Uterine smooth muscle cell (primary cell): Measurements from ENCODE around the gene ZFP69. TPM values are rescaled to one million over a fixed set of nuclear protein-coding genes. Genes with fewer than 3 reads are reported as not detected.

Experiments
- total RNA-seq: library from RNA; depleted of rRNA; stranded (reverse); fragments of >200 nt; gene quantifications from 2 replicates; pipeline ENCODE4 v1.2.3, GENCODE V29; 2014

The ZFP69 gene
- 2.9 and 3.2 TPM in 2 replicates for total RNA-seq

DNA sequence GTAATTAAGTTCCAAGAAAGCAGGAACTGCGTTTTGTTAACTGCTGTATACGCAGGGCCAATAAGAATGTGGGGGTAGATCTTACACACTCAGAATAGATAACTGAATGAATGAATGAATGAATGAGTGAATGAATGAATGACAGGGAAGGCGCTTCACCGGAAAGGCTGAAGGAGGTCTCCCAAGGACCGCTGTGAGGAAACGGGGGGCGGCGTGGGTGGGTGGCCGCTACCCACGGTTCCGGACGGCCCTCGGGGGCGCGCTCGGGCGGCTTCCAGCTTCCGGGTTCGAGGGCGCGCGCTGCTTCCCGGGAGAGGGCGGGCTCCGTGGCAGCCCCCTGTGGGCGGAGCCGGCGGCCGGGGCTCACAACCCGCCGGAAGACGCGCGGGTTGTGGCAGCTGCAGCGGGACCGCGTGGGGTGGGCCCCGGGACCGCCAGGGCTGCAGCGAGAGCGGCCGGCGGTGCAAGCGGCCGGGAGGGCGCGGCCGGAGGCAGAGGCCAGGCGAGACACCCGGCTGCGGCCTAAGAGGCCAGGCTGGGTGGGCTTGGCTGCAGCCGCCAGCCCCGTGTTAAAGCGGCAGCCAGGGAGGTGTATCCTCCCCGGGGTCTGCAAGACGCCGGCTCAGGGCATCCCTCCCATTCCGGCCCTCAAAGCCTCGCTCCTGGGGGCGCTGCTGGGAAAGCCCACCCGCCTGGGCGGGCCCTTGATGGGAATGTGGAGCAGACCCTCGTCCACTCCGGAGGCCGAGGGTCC, at the start of gene ZFP69:
ZFP69 (plus strand) TSS at position 367 of the 754 bp plus-strand sequence. CDS start 2,072 bp downstream, outside the sequence.

DNA sequence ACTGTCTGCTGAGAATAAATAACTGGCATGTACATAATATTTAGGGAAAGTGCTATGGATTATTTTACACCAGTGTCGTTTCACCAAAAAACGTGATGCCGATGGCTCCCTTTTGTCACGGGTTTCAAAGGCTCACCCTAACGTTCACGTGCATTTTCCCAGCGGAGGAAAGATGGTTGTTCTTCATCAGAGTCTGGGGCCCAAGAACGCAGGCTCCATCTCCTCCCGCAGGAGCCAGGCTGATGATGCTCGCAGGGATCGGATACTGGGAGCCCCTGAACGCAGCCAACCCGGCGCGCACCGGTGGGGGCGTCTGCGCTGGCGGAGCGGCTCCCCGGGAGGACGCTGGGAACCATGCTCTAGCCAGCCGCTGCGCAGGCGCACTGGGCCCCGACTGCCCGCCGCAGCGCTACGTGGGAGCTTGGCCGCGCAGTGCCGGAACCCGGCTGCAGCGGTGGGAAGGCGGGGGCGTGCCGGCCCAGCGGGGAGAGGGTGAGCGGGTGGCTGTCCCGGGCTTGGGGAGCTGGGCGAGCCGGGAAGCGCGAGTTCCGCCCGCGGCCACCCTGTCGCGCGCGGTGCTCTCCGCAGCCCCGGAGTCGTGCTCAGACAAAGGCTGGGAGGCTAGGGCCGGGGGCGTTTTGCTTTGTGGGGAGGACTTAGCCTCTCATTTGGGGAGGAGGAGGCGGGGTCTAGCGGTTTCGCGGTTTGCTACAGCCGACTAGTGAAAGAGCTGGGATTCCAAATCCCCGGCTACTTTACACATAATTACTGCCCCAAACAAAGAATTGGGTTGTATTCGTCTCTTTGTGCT, 27.2 kb upstream of the ZFP69 start, which contains the start of gene ZFP69B:
ZFP69B (plus strand) TSS at position 793 of the 811 bp plus-strand sequence. CDS start 486 bp downstream, outside the sequence.

DNA sequence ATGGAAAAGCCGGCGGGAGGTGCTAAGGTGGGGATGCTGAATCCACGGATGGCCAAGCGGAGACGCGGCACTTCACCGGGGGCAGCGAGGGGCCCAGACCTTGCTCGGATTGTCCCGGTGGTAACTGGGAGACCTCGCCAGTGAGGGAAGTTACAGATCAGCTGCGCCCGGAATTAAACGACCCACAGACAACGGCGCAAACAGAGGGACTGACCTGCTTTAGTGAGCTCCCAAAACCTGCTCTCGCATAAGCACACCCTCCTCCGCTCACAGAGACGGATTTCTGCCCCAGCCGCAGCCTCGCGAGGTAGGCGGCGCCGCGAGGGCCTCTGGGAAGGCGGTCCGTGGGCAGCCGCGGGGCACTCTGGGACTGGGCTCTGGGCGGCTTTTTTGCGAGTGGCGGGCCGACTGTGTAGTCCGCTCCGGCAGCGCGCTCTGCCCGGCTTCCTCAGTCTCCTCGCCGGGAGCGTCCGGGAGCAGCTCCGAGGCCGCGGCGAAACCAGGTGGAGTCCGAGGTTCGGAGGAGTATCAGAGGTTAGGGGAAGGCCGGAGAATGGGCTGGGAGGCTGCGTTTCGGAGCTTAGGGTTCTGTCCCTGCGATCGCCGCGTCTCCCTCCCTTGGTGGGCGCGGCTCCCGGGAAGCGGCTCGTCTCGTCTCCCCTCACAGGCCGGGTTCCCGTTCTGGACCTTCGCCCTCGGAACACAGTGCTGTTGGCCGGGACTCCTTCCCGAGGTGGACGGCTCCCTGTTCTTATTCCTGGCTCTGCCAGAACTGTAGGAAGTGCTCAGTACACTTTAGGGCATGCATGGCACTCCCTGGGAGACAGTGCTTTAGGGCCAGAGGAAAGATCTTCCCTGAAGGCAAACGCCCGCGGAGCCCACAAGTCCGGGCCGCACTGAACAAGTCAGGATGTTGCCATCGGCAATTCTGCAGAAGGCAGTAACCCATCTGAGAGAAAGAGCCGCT, 31.6 kb downstream of the ZFP69 start, which contains the start of gene EXO5:
EXO5 (plus strand) TSS at position 393 of the 967 bp plus-strand sequence. CDS start 5,778 bp downstream, outside the sequence.

DNA sequence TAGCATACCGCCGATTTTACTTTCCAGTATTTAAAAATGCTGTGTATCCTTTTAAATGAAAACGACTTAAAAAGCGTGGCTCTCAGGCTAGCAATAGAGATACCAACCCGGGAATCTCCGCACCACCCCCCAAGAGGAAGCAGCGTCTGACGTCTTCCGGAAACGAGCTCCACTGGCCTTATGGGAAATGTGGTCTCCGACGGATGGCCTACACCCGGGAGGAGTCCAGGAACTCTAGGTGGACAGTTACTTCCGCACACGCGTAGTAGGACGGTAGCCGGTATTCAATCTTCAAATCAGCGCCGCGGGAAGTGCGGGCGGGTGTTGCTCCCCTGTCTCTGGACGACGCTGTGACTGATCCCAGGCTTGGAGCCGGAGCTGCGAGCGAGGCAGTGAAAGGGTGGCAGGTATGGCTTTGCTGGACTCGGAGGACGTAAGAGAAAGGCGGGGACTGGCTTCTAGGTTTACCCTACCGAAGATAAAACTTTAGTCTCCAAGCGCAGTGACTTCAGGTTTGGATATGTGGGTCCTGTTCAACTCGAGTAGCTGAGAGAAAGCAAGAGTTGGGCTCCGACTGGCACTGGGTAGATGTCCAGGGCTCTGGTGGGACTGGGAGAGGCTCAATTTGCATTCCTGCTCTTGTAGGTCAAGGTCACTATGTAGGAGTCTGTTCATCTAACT, 54.4 kb downstream of the ZFP69 start, which contains the start of gene ZNF684:
ZNF684 (plus strand) TSS at position 257 of the 681 bp plus-strand sequence. CDS start 1,530 bp downstream, outside the sequence.

Other genes with a start within 250 kb of the ZFP69 start
- gene TMCO2, start 229.4 kb upstream of the ZFP69 start, total RNA-seq, result not detected in 2 replicates
- gene ZMPSTE24, start 219.1 kb upstream of the ZFP69 start, total RNA-seq, result 83.4 and 93.2 TPM in 2 replicates
- gene COL9A2, start 160.0 kb upstream of the ZFP69 start, total RNA-seq, result 0.55 and 1.00 TPM in 2 replicates
- 12.4 and 23.0 TPM in 2 replicates for gene SMAP2, start 103.6 kb upstream of the ZFP69 start, total RNA-seq
- gene ZFP69B, start 26.8 kb upstream of the ZFP69 start, total RNA-seq, result 2.2 and 5.3 TPM in 2 replicates
- gene EXO5, start 31.5 kb downstream of the ZFP69 start, total RNA-seq, result 11.4 and 14.3 TPM in 2 replicates
- gene ZNF684, start 54.3 kb downstream of the ZFP69 start, total RNA-seq, result 2.2 and 5.1 TPM in 2 replicates
- gene RIMS3, start 188.4 kb downstream of the ZFP69 start, total RNA-seq, result 0.44 and 0.50 TPM in 2 replicates
- gene NFYC, start 214.4 kb downstream of the ZFP69 start, total RNA-seq, result 21.5 and 23.8 TPM in 2 replicates